IPS-20b (cell line): ENCODE data around the gene RMRP.
A peak's percentile ranks its signal among the peaks of the same experiment; 100 is the strongest.
"Not testable (repeated sequence)": the region's sequence is repeated elsewhere in the genome, so short reads cannot be mapped to it uniquely, and the experiment has no call there.

Experiments used
- H3K27ac ChIP-seq: one replicate; pipeline ENCODE4 v1.5.1; 2013; ENCODE audit warnings: low read length
- H3K27me3 ChIP-seq: 2 replicates; pipeline ENCODE4 v1.6.1; 2013; ENCODE audit warnings: mild to moderate bottlenecking, low read length, inconsistent platforms; ENCODE audit not compliant: insufficient read depth
- H3K36me3 ChIP-seq: 2 replicates; pipeline ENCODE4 v1.6.1; 2013; ENCODE audit warnings: low read depth, mild to moderate bottlenecking, inconsistent platforms, low read length, moderate library complexity; ENCODE audit not compliant: insufficient read depth
- H3K4me1 ChIP-seq: 2 replicates; pipeline ENCODE4 v1.6.1; 2013; ENCODE audit warnings: mild to moderate bottlenecking, control low read depth, inconsistent platforms, low read length, moderate library complexity; ENCODE audit not compliant: insufficient read depth
- H3K4me3 ChIP-seq: 2 replicates; pipeline ENCODE4 v1.5.1; 2013; ENCODE audit warnings: mild to moderate bottlenecking, low read length, inconsistent platforms
- H3K9ac ChIP-seq: 2 replicates; pipeline ENCODE4 v1.6.1; 2013; ENCODE audit warnings: low read depth, mild to moderate bottlenecking, inconsistent platforms, low read length, moderate library complexity
- H3K9me3 ChIP-seq: 2 replicates; pipeline ENCODE4 v1.6.1; 2013; ENCODE audit warnings: mild to moderate bottlenecking, low read depth, low read length, inconsistent platforms; ENCODE audit not compliant: insufficient read depth

Gene RMRP

GRCh38 chr9:35636877-35637246 lies 21.0 kb downstream of the RMRP start:
- not testable (repeated sequence) for H3K27me3 ChIP-seq, H3K27ac ChIP-seq, H3K36me3 ChIP-seq, H3K4me3 ChIP-seq, H3K4me1 ChIP-seq, H3K9ac ChIP-seq, H3K9me3 ChIP-seq

GRCh38 chr9:35636135-35636876 lies 21.5 kb downstream of the RMRP start:
- no peak overlapping the region for H3K27ac ChIP-seq
- H3K36me3 ChIP-seq: no peaks in the 10 kb centered on the region
- no peaks in the 10 kb centered on the region for H3K4me1 ChIP-seq
- no peak overlapping the region for H3K9ac ChIP-seq
- no peaks in the 10 kb centered on the region for H3K9me3 ChIP-seq
- H3K4me3 ChIP-seq: no peak overlapping the region
- no peaks in the 10 kb centered on the region for H3K27me3 ChIP-seq

GRCh38 chr9:35635730-35636129 lies 22.1 kb downstream of the RMRP start:
- Histone ChIP-seq H3K27me3 (no peaks in the 10 kb centered on the region), H3K4me3 (no peak overlapping the region), H3K4me1 (no peaks in the 10 kb centered on the region), H3K27ac (no peak overlapping the region), H3K9me3 (no peaks in the 10 kb centered on the region), H3K36me3 (no peaks in the 10 kb centered on the region), H3K9ac (no peak overlapping the region)

- H3K9me3 ChIP-seq: no peaks in the 10 kb centered on the region
- no peak overlapping the region for H3K9ac ChIP-seq
- H3K27me3 ChIP-seq: no peaks in the 10 kb centered on the region
- no peak overlapping the region for H3K4me3 ChIP-seq
- no peak overlapping the region for H3K27ac ChIP-seq
- no peaks in the 10 kb centered on the region for H3K36me3 ChIP-seq
- H3K4me1 ChIP-seq: no peaks in the 10 kb centered on the region
Observed at GRCh38 chr9:35629597-35629996, 28.2 kb downstream of the RMRP start.

GRCh38 chr9:35628389-35628991 lies 29.3 kb downstream of the RMRP start:
- H3K36me3 ChIP-seq: no peaks in the 10 kb centered on the region
- no peaks in the 10 kb centered on the region for H3K9me3 ChIP-seq
- H3K27ac ChIP-seq: no peak overlapping the region
- no peaks in the 10 kb centered on the region for H3K27me3 ChIP-seq
- no peaks in the 10 kb centered on the region for H3K4me1 ChIP-seq
- H3K9ac ChIP-seq: no peak overlapping the region
- H3K4me3 ChIP-seq: no peak overlapping the region

- Histone ChIP-seq H3K27me3 (no peaks in the 10 kb centered on the region), H3K9me3 (no peaks in the 10 kb centered on the region), H3K4me1 (no peaks in the 10 kb centered on the region), H3K4me3 (no peak overlapping the region), H3K36me3 (no peaks in the 10 kb centered on the region), H3K27ac (no peak overlapping the region), H3K9ac (no peak overlapping the region)
Observed at GRCh38 chr9:35627575-35627974, 30.2 kb downstream of the RMRP start.

GRCh38 chr9:35619800-35620158 lies 38.0 kb downstream of the RMRP start:
- no peak overlapping the region for H3K9ac ChIP-seq
- H3K27ac ChIP-seq: no peak overlapping the region
- peaks cover 3% of the 10 kb centered on the region; the same call in 1 of the 2 replicates for H3K4me1 ChIP-seq
- H3K27me3 ChIP-seq: peaks cover 49% of the 10 kb centered on the region
- no peaks in the 10 kb centered on the region for H3K36me3 ChIP-seq
- H3K4me3 ChIP-seq: no peak overlapping the region
- H3K9me3 ChIP-seq: no peaks in the 10 kb centered on the region

GRCh38 chr9:35618854-35619799 lies 38.7 kb downstream of the RMRP start:
- Histone ChIP-seq H3K27me3 (peaks cover 56% of the 10 kb centered on the region), H3K9me3 (no peaks in the 10 kb centered on the region), H3K4me3 (no peak overlapping the region), H3K27ac (no peak overlapping the region), H3K9ac (no peak overlapping the region), H3K4me1 (peaks cover 3% of the 10 kb centered on the region; the same call in 1 of the 2 replicates), H3K36me3 (no peaks in the 10 kb centered on the region)

- Histone ChIP-seq H3K9me3 (no peaks in the 10 kb centered on the region), H3K36me3 (no peaks in the 10 kb centered on the region), H3K27ac (no peak within 1 kb of the TSS), H3K4me3 (peak within 1 kb of the TSS; percentile 84), H3K4me1 (peaks cover 3% of the 10 kb centered on the region; the same call in 1 of the 2 replicates), H3K9ac (peak within 1 kb of the TSS; percentile 79), H3K27me3 (peaks cover 56% of the 10 kb centered on the region)
Observed at GRCh38 chr9:35618325-35618727, 39.5 kb downstream of the RMRP start, which contains the start of gene CD72. TSS of gene CD72 (minus strand) at chr9:35618413. CDS start at chr9:35618303, 110 bp downstream.

GRCh38 chr9:35617548-35617947 lies 40.3 kb downstream of the RMRP start:
- Histone ChIP-seq H3K36me3 (no peaks in the 10 kb centered on the region), H3K4me3 (peak overlapping the region; percentile 84), H3K27me3 (peaks cover 56% of the 10 kb centered on the region), H3K9ac (peak overlapping the region; percentile 79), H3K9me3 (no peaks in the 10 kb centered on the region), H3K27ac (no peak overlapping the region), H3K4me1 (peaks cover 3% of the 10 kb centered on the region; the same call in 1 of the 2 replicates)

GRCh38 chr9:35616681-35617459 lies 40.9 kb downstream of the RMRP start:
- Histone ChIP-seq H3K36me3 (no peaks in the 10 kb centered on the region), H3K27me3 (peaks cover 56% of the 10 kb centered on the region), H3K4me1 (peaks cover 3% of the 10 kb centered on the region; the same call in 1 of the 2 replicates), H3K27ac (no peak overlapping the region), H3K9ac (peak overlapping the region; percentile 79), H3K9me3 (no peaks in the 10 kb centered on the region), H3K4me3 (peak overlapping the region; percentile 84)
